ENCODE data around the gene SLC35B2.

The SLC35B2 gene

GRCh38 chr6:44228836-44229235 lies 28.5 kb downstream of the SLC35B2 start:
- in situ Hi-C loops (cut with HindIII; ENCODE audit: low sequenced_read_pairs) = no loop called here
- TF ChIP-seq CTCF (IDR thresholded peaks at IDR 0.05; ENCODE audit: low read depth, low read length) = no peak
- DNase-seq (ENCODE audit: low read depth, low spot score) = no peak
- H3K4me3 ChIP-seq (ENCODE audit: low read depth, low read length) = no peak overlapping the region

- no peak for TF ChIP-seq CTCF (IDR thresholded peaks at IDR 0.05; ENCODE audit: low read depth, low read length)
- no peak for DNase-seq (ENCODE audit: low read depth, low spot score)
- in situ Hi-C loops (cut with HindIII; ENCODE audit: low sequenced_read_pairs) = no loop called here
- no peak overlapping the region for H3K4me3 ChIP-seq (ENCODE audit: low read depth, low read length)
These were observed 28.9 kb downstream of the SLC35B2 start for GRCh38 chr6:44228433-44228832.

- H3K4me3 ChIP-seq (ENCODE audit: low read depth, low read length) = no peak overlapping the region
- in situ Hi-C loops (cut with HindIII; ENCODE audit: low sequenced_read_pairs) = no loop called here
- DNase-seq (ENCODE audit: low read depth, low spot score) = no peak
- TF ChIP-seq CTCF (IDR thresholded peaks at IDR 0.05; ENCODE audit: low read depth, low read length) = no peak
These were observed 29.3 kb downstream of the SLC35B2 start for GRCh38 chr6:44228031-44228430.

- no peak for TF ChIP-seq CTCF (IDR thresholded peaks at IDR 0.05; ENCODE audit: low read depth, low read length)
- DNase-seq (ENCODE audit: low read depth, low spot score) = no peak
- H3K4me3 ChIP-seq (ENCODE audit: low read depth, low read length) = no peak overlapping the region
- in situ Hi-C loops (cut with HindIII; ENCODE audit: low sequenced_read_pairs) = no loop called here
These were observed 30.1 kb downstream of the SLC35B2 start for GRCh38 chr6:44227148-44227793.

- no peak overlapping the region for H3K4me3 ChIP-seq (ENCODE audit: low read depth, low read length)
- DNase-seq (ENCODE audit: low read depth, low spot score) = no peak
- in situ Hi-C loops (cut with HindIII; ENCODE audit: low sequenced_read_pairs) = no loop called here
- TF ChIP-seq CTCF (IDR thresholded peaks at IDR 0.05; ENCODE audit: low read depth, low read length) = no peak
These were observed 30.8 kb downstream of the SLC35B2 start for GRCh38 chr6:44226368-44227147.

GRCh38 chr6:44225579-44226325 lies 31.6 kb downstream of the SLC35B2 start:
- no peak overlapping the region for H3K4me3 ChIP-seq (ENCODE audit: low read depth, low read length)
- TF ChIP-seq CTCF (IDR thresholded peaks at IDR 0.05; ENCODE audit: low read depth, low read length) = no peak
- DNase-seq (ENCODE audit: low read depth, low spot score) = no peak
- in situ Hi-C loops (cut with HindIII; ENCODE audit: low sequenced_read_pairs) = no loop called here

Measured in astrocyte of the spinal cord (primary cell).